NCI-H1930 (cell line): ENCODE measurements around the gene STK17B.

Experiments used
- DNase-seq, 2 experiments: peaks; one replicate each; lab custom pipeline; 2025; lab: John Stamatoyannopoulos, UW

STK17B gene

GRCh38 chr2:196155575-196155974, 15.8 kb downstream of the STK17B start:
- no peak for DNase-seq

DNA sequence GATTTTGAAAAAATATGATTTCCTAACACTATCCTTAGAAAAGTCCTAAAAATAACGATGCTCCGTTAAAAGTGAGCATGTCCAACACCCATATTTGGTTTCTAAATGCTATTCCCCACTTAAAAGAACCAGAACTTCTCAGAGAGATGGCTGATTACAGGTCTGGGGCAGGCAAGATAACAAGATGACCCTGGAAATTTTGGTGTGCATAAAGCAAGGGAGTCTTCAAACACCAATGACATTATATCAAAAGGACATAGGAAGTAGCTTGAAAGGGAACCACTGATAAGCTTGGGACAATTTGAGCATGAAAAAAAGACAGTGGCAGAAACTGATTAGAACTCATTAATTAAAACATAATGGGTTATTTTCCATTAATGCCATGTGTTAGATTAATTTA, 17.9 kb downstream of the STK17B start:
- DNase-seq: no peak

DNA sequence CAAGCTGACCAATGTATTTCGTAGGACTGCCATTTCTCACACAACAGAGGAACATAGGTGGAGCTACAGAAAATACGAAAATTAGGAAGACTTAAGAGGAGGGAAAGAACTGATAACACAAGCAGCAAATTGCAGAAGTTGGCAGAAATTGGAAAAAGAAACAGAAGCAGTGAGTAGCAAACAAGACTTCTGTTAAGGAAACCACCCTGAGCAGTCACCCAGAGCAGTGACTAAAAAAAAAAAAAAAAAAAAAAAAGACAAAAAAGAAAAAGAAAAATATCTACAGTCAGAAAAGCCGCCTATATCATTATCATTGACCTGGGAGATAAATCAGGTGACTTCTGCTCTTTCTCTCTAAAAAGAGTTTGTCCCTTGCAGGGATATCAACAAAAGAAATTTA, 21.4 kb downstream of the STK17B start:
- DNase-seq: no peak

GRCh38 chr2:196148736-196149135, 22.6 kb downstream of the STK17B start:
- no peak for DNase-seq

DNA sequence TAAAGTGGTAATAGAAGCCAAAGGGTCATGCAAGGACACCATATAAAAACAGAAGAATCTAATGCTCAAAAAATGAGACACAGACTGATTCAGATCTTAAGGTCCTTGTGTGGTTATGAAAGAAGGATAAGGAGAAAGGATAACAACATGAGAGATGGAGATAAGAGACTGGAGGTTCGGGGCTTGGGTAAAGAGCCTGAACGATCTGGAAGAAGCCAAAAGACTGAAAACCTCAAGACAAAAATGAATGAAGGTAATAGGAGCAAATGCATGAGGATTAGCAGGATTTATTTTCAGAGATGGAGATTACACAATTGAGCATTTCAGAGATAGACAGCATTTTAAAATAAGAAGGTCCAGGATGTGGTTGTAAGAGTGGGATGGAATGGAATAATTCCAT, 26.1 kb downstream of the STK17B start:
- no peak for DNase-seq

GRCh38 chr2:196144513-196145126, 26.8 kb downstream of the STK17B start:
- DNase-seq: no peak

GRCh38 chr2:196143730-196144131, 27.6 kb downstream of the STK17B start:
- DNase-seq: no peak

DNA sequence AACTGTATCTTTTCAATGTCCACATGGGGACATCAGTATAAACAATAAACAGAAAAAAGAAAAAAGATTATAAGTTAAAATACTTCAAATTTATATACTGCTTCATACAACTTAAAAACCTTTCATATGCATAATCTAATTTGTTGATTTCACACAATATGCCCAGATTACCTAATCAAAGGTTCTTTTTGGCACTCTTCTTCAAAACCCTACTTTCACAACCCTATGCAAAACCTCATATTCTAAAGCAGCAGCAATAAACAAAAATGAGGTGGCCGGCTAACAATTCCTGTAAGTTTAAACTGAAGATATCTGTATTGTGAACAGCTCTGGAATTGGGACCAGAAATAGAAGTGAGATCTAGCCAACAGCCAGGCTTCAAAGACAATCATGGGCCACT, 28.6 kb downstream of the STK17B start:
- no peak for DNase-seq

DNA sequence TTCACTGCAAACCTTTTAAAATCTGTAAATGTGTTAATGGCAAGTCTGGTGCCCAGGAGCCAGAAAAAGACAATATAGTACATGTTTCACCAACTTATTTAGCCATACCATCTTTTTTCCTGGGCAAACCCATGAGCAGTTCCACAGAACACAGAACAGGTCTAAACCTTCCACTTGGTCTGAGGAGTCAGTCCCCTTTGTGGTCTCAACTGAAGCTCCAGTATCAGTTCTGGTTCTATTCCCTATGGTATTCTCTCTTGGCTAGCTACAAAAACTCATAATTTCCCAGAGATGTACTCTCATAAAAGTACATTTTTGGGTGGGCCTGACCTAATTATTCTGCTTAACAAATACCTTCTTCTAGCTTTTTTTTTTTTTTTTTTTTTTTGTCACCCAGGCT, 31.2 kb downstream of the STK17B start:
- DNase-seq: no peak

DNA sequence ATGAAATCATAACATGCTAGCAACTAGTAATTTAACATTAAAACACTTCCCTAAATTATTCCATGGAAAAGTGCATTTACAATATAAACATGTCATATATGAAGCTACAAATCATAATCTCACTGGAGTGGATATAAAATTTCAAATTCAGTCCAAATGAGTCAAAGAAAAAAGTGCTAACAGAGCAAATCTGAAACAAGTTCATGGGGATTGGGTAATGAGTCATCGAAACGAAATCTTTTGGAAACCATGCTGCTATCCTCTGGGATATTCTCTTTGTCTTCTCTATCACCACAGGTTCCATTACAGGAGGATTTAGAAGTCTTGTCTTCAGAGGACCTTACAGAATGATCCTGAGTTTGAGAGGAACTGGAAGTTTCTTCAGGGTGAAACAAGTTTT, 34.1 kb downstream of the STK17B start:
- no peak for DNase-seq

- no peak for DNase-seq
Observed at GRCh38 chr2:196136151-196136550, 35.2 kb downstream of the STK17B start.

DNA sequence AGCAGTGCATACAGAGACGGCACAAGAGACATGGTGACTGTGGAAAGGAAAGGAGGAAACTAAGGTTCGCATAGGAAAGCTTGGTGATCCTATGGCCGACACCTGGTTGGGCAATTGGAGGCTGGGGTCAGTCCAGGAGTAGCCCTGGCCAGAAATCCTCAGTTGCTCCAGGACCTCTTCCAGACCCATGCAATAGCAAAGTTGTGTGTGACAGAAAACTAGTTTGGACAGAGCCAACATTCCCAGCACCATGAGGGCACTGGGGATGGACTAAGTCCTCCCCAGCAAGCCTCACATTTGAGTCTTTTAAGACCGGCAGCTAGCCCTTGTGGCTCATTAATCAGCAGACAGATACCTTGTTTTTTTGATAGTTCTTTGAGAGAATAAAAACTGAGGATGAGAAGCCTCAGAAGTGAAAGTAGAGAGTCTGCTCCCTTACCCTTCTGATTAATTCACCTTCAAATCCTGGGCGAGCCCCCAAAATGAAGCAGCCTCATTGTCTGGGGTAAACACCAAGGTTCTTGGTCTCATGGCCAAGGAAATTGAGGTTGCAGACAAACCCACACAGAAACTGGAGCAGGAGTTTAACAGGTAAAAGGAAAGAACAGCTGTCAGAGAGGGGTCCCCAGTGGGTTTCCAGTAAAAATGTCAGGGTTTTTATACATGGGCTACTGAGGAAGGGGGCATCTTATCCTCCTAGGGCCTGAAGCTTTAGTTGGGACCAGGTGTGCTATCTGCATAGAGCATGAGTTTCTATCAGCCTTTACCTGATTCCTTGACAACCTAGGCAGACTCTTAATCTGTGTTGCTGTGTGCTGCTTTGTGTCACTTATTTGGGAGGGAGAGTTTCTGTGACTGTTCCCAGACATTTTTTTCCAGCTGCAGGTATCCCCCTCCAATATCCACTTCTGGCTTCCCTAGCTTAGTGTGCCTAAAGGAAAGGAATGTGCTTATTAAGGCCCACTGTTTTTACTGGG, 39.1 kb downstream of the STK17B start:
- DNase-seq: no peak

GRCh38 chr2:196131384-196131937, 39.9 kb downstream of the STK17B start:
- no peak for DNase-seq

- no peak for DNase-seq
Observed at GRCh38 chr2:196130039-196130825, 41.1 kb downstream of the STK17B start.

DNA sequence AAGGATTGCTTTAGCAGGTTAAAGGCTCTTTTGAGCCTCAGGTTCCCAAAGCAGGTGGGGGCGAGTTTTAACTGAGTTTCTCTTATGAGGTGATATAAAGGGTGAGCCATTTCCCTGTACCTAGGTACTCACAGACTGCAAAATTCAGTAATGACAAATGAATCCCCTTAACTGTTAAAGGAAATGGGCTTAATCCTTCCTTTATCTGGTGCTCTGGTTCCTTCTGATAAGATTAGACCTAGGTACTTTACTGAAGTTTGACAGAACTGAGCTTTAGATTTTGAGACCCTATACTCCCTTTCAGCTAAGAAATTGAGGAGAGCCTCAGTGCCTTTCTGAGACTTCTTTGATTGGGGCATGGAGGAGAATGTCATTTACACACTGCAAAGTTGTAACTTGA, 42.6 kb downstream of the STK17B start:
- no peak for DNase-seq

GRCh38 chr2:196125596-196125995, 45.8 kb downstream of the STK17B start:
- DNase-seq: no peak

DNA sequence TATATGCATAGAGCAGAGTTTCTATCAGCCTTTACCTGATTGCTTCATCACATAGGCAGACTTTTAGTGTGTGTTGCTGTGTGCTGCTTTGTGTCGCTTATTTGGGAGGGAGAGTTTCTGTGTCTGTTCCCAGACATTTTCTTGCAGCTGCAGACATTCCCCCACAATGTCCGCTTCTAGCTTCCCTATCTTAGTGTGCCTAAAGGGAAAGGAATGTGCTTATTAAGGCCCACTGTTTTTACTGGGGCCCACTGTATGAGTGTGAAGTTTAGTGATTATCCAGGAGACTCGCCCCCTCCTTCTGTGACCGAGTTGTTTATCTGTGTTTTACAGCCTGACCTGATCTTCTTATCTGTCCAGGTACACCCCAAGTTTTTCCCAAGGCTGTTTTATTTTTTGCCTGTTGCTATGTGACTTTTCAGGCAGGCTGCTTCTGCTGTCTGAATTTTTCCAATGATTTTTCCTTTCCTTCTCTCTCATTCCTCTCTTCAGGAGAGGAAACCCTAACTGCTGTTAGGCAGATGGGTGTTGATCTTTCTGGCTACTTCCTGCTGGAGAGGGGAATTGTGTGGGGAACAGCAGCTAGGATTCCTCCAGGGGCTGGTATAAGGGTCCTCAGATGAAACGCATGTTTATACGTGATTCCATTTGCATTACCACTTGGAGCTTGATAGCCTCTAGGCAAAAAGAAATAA, 47.6 kb downstream of the STK17B start:
- no peak for DNase-seq

DNA sequence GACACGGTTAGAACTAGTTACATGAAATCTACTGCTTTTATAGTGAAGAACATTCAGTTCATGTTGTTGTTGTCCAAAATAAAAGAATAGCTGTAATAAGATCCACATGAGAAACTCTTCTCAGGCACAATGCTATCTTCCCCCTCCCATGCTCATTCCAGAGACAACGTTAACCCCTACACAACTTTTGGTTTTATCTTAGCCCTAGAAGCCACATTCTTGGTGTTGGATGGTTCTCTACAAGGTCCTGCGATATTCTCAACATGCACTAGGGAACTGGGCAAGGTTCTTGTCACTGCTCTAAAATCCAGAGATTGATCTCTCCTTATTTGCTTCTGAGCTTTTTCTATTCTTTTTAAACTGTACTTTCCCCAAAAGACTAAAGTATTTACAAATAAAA, 51.5 kb downstream of the STK17B start:
- no peak for DNase-seq

GRCh38 chr2:196117214-196117705, 54.1 kb downstream of the STK17B start:
- DNase-seq: no peak

GRCh38 chr2:196113061-196113974, 58.1 kb downstream of the STK17B start:
- no peak for DNase-seq
